IMR-90 (cell line): ENCODE measurements around the gene SYCP1. TPM values are rescaled to one million over a fixed set of nuclear protein-coding genes. Genes with fewer than 3 reads are reported as not detected.

Experiments used
- ATAC-seq: fragments of 200-7000 bp; cut with Tn5 transposase; 2 replicates; pipeline ENCODE4 v1.9.1; 2020; ENCODE audit warnings: low read depth, mild to moderate bottlenecking, moderate library complexity
- BruUV-seq: library from RNA; stranded (reverse); fragments of 400-500 nt; replicated peaks from 2 replicates; lab custom pipeline; 2021; lab: Mats Ljungman, UMichigan
- CTCF ChIA-PET: fragments of 300-600 bp; formaldehyde crosslinking; extraction: SDS; loops from one replicate; lab custom pipeline; 2021; ENCODE audit warnings: antibody characterized with exemption; lab: Yijun Ruan, JAX
- POLR2A ChIA-PET: fragments of 300-600 bp; sonication (Branson Sonifier 250); formaldehyde crosslinking; loops from one replicate; lab custom pipeline; 2022; ENCODE audit warnings: antibody characterized with exemption; ENCODE audit not compliant: unreplicated experiment; lab: Charles Lee
- DNase-seq: peaks from one replicate; pipeline ENCODE4 v3.0.0; 2013
- H2AFZ ChIP-seq: replicated peaks from 2 replicates; pipeline ENCODE3; 2013; ENCODE audit warnings: low read length, mild to moderate bottlenecking; ENCODE audit not compliant: poor library complexity
- H2AK5ac ChIP-seq: 2 replicates; pipeline ENCODE4 v1.6.1; 2013; ENCODE audit warnings: low read depth, low read length, inconsistent platforms
- H2AK9ac ChIP-seq: replicated peaks from 2 replicates; pipeline ENCODE3; 2013; ENCODE audit warnings: mild to moderate bottlenecking, low read depth, low read length, moderate library complexity; ENCODE audit not compliant: poor library complexity
- H2BK120ac ChIP-seq: 2 replicates; pipeline ENCODE4 v1.6.1; 2013; ENCODE audit warnings: low read depth, low read length, inconsistent platforms
- H2BK15ac ChIP-seq: 3 replicates; pipeline ENCODE4 v1.6.1; 2013; ENCODE audit warnings: low read depth, low read length, inconsistent platforms
- H2BK20ac ChIP-seq: 2 replicates; pipeline ENCODE4 v1.6.1; 2013; ENCODE audit warnings: low read depth, mild to moderate bottlenecking, inconsistent platforms, low read length, moderate library complexity
- H2BK5ac ChIP-seq: 2 replicates; pipeline ENCODE4 v1.6.1; 2013; ENCODE audit warnings: mild to moderate bottlenecking, low read depth, low read length, inconsistent platforms; ENCODE audit not compliant: poor library complexity, severe bottlenecking
- H3K14ac ChIP-seq: replicated peaks from 2 replicates; pipeline ENCODE4 v1.6.1; 2013; ENCODE audit warnings: low read depth, low read length, inconsistent platforms
- H3K18ac ChIP-seq: 2 replicates; pipeline ENCODE4 v1.6.1; 2013; ENCODE audit warnings: low read depth, low read length, control low read depth
- H3K23ac ChIP-seq: 2 replicates; pipeline ENCODE4 v1.6.1; 2013; ENCODE audit warnings: low read depth, low read length, inconsistent platforms
- H3K27ac ChIP-seq: 2 replicates; pipeline ENCODE4 v1.5.1; 2013; ENCODE audit warnings: mild to moderate bottlenecking, control low read depth, low read length; ENCODE audit not compliant: insufficient read depth
- H3K27me3 ChIP-seq: 2 replicates; pipeline ENCODE4 v1.6.1; 2013; ENCODE audit warnings: low read length; ENCODE audit not compliant: control insufficient read depth, insufficient read depth
- H3K36me3 ChIP-seq: 2 replicates; pipeline ENCODE4 v1.6.1; 2013; ENCODE audit warnings: low read length, mixed read lengths; ENCODE audit not compliant: control insufficient read depth, insufficient read depth
- H3K4ac ChIP-seq: 2 replicates; pipeline ENCODE4 v1.6.1; 2013; ENCODE audit warnings: low read depth, low read length, inconsistent platforms
- H3K4me1 ChIP-seq: 2 replicates; pipeline ENCODE4 v1.6.1; 2013; ENCODE audit warnings: low read length, mixed read lengths; ENCODE audit not compliant: control insufficient read depth, insufficient read depth
- H3K4me2 ChIP-seq: 2 replicates; pipeline ENCODE4 v1.6.1; 2013; ENCODE audit warnings: low read depth, mild to moderate bottlenecking, control low read depth, low read length, moderate library complexity
- H3K4me3 ChIP-seq: 2 replicates; pipeline ENCODE4 v1.5.1; 2013; ENCODE audit warnings: low read depth, mild to moderate bottlenecking, control low read depth, low read length, moderate library complexity; ENCODE audit not compliant: insufficient read depth
- H3K56ac ChIP-seq: 2 replicates; pipeline ENCODE4 v1.6.1; 2013; ENCODE audit warnings: low read length, inconsistent platforms; ENCODE audit not compliant: insufficient read depth; ENCODE audit errors: extremely low read depth
- H3K79me1 ChIP-seq, 2 experiments: 2 replicates each; pipeline ENCODE4 v1.6.1; 2013; ENCODE audit warnings: low read length in 2 of 2, inconsistent platforms in 1 of 2, low read depth in 1 of 2
- H3K9ac ChIP-seq: 2 replicates; pipeline ENCODE4 v1.6.1; 2013; ENCODE audit warnings: low read depth, low read length, control low read depth
- H3K9me1 ChIP-seq: 2 replicates; pipeline ENCODE4 v1.6.1; 2013; ENCODE audit warnings: low read length, inconsistent platforms; ENCODE audit not compliant: insufficient read depth
- H3K9me3 ChIP-seq: 2 replicates; pipeline ENCODE4 v1.6.1; 2013; ENCODE audit warnings: low read length; ENCODE audit not compliant: control insufficient read depth, insufficient read depth
- H4K20me1 ChIP-seq: 2 replicates; pipeline ENCODE4 v1.6.1; 2013; ENCODE audit warnings: low read length, inconsistent platforms; ENCODE audit not compliant: insufficient read depth
- H4K5ac ChIP-seq: 2 replicates; pipeline ENCODE4 v1.6.1; 2013; ENCODE audit warnings: mild to moderate bottlenecking, low read depth, low read length, control low read depth
- H4K8ac ChIP-seq, 2 experiments: 2 replicates each; pipeline ENCODE4 v1.6.1; 2013; ENCODE audit warnings: low read depth in 2 of 2, low read length in 2 of 2, control low read depth in 1 of 2, inconsistent platforms in 1 of 2
- H4K91ac ChIP-seq: 2 replicates; pipeline ENCODE4 v1.6.1; 2013; ENCODE audit warnings: low read depth, low read length, inconsistent platforms; ENCODE audit not compliant: insufficient read depth
- CEBPB ChIP-seq: IDR thresholded peaks from 2 replicates; pipeline ENCODE4 v1.6.1; 2012; ENCODE audit warnings: low read depth, low read length, improper control_type of control experiment
- SMC3 ChIP-seq: fragments of 150-350 bp; IDR thresholded peaks from 2 replicates; pipeline ENCODE4 v1.6.1; 2016; ENCODE audit warnings: low read depth, mild to moderate bottlenecking, antibody characterized with exemption, low read length, moderate library complexity
- dilution Hi-C: fragments of 300-500 bp; cut with HindIII; formaldehyde crosslinking; loops from one replicate; pipeline ENCODE4 v1.14.3; 2018; ENCODE audit warnings: low sequenced_read_pairs; ENCODE audit not compliant: unreplicated experiment
- in situ Hi-C: fragments of 300-500 bp; cut with MboI; formaldehyde crosslinking; loops from 3 replicates; pipeline ENCODE4 v1.14.3; 2019; ENCODE audit warnings: low sequenced_read_pairs, inconsistent platforms, mixed read lengths
- intact Hi-C: fragments of 100-400 bp; cut with micrococcal nuclease; formaldehyde crosslinking; loops from 2 replicates; pipeline ENCODE4 v1.10.0; 2022
- polyA plus RNA-seq, 3 experiments: library from polyadenylated mRNA; depleted of rRNA; stranded (reverse); fragments of >200 nt; gene quantifications; 2 replicates each; pipeline ENCODE4 v1.2.3, GENCODE V29; 2012; ENCODE audit warnings: low replicate concordance in 1 of 3
- total RNA-seq: library from RNA; depleted of rRNA; stranded (reverse); fragments of >200 nt; gene quantifications from 2 replicates; pipeline ENCODE4 v1.2.3, GENCODE V29; 2012

Gene SYCP1
- total and polyA plus RNA-seq, 2 of the 4 experiments (the other 2 are of a cell fraction) = not detected

DNA sequence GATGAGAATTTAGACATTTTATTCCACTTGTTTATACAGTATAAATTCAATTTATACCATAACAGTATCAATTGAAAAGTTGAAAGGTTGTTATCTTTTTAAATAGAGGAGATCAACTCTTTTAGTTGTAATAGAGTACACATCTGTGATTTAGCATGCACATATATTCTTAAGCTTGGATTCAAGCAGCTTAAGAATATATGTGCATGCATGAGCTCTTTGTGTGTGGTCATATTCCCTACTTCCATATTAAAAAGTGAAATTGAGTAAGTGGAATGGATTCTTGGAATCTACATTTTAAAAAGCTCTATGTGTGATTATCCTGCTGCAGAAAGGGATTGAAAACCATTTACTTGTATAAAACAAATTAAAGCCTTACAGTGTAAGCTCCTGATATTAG, 71.9 kb downstream of the SYCP1 start:
- no peak for TF ChIP-seq SMC3
- TF ChIP-seq CEBPB = no peak
- H3K23ac ChIP-seq = no peak overlapping the region
- H2AFZ ChIP-seq = no peak overlapping the region
- H3K36me3 ChIP-seq = no peaks in the 10 kb centered on the region
- BruUV-seq = no TSS peak
- H3K4me3 ChIP-seq = no peak overlapping the region
- no peak overlapping the region for H3K4me2 ChIP-seq
- no peak overlapping the region for H3K4ac ChIP-seq
- CTCF ChIA-PET = no interaction called here
- H3K18ac ChIP-seq = no peak overlapping the region
- no peaks in the 10 kb centered on the region for H3K4me1 ChIP-seq
- H4K8ac ChIP-seq = no peak overlapping the region
- H3K14ac ChIP-seq = no peak overlapping the region
- in situ Hi-C loops (no loop called here), intact Hi-C loops (no loop called here), dilution Hi-C loops (no loop called here)
- H3K56ac ChIP-seq = no peak overlapping the region
- H3K27ac ChIP-seq = no peak overlapping the region
- H4K5ac ChIP-seq = no peak overlapping the region
- no peaks in the 10 kb centered on the region for H3K27me3 ChIP-seq
- DNase-seq = no peak
- no peak for ATAC-seq
- POLR2A ChIA-PET = no interaction called here
- no peaks in the 10 kb centered on the region for H4K20me1 ChIP-seq
- no peak overlapping the region for H2BK20ac ChIP-seq
- H2AK9ac ChIP-seq = no peak overlapping the region
- H2BK5ac ChIP-seq = no peak overlapping the region
- no peak overlapping the region for H4K91ac ChIP-seq
- no peak overlapping the region for H2BK15ac ChIP-seq
- H3K9ac ChIP-seq = no peak overlapping the region
- no peaks in the 10 kb centered on the region for H3K9me3 ChIP-seq
- no peaks in the 10 kb centered on the region for H3K79me1 ChIP-seq
- H2BK120ac ChIP-seq = no peak overlapping the region
- no peaks in the 10 kb centered on the region for H3K9me1 ChIP-seq
- no peak overlapping the region for H2AK5ac ChIP-seq
